SK-N-SH treated with all-trans-retinoic acid at 6 μM for 48 hours (cell line): ENCODE data around the gene COL6A1.

Experiments
- CSDC2 ChIP-seq: fragments of 250-450 bp; sonication (Bioruptor Pico); IDR thresholded peaks from 2 replicates; pipeline ENCODE4 v1.5.0; 2020; ENCODE audit warnings: mild to moderate bottlenecking, moderate library complexity
- ISL1 ChIP-seq: fragments of 250-450 bp; sonication (Bioruptor Pico); IDR thresholded peaks from 2 replicates; pipeline ENCODE4 v2.1.2; 2022; ENCODE audit warnings: mild to moderate bottlenecking, moderate library complexity
- PATZ1 ChIP-seq: fragments of 250-450 bp; sonication (Bioruptor Pico); IDR thresholded peaks from 2 replicates; pipeline ENCODE4 v1.8.0; 2020; ENCODE audit warnings: mild to moderate bottlenecking, moderate library complexity, borderline replicate concordance
- ZFP30 ChIP-seq: fragments of 450-650 bp; formaldehyde crosslinking; IDR thresholded peaks from 2 replicates; pipeline ENCODE4 v1.5.0; 2022; ENCODE audit warnings: mild to moderate bottlenecking, moderate library complexity

DNA sequence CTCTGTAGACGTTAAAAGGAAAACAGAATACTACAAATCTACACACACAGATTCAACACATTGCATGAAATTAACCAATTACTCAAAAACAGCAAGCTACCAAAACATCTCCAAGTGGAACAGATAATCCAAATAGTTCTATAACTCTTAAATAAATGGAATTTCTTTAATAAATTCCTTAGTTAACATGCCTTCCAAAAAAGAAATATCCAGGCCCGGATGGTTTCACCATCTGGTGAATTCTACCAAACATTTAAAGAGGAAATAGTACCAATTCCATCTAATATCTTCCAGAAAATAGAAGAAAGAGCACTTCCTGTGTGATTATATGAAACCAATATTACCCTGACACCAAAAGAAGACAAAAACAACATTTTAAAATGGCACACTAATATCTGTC is 63.6 kb downstream of the COL6A1 start:
- no peak for TF ChIP-seq PATZ1 (CRISPR knock-in tag)
- TF ChIP-seq ZFP30 (CRISPR knock-in tag), result no peak
- TF ChIP-seq CSDC2 (CRISPR knock-in tag), result no peak
- TF ChIP-seq ISL1 (CRISPR knock-in tag), result no peak
